ENCODE data around the gene SHKBP1. TPM values are rescaled to one million over a fixed set of nuclear protein-coding genes. Genes with fewer than 3 reads are reported as not detected.

The SHKBP1 gene
- total and polyA plus RNA-seq, 2 of the 13 experiments (the other 11 are each of a cell fraction or from before 2014, with no cell fraction given): 16.2 to 17.4 TPM

DNA sequence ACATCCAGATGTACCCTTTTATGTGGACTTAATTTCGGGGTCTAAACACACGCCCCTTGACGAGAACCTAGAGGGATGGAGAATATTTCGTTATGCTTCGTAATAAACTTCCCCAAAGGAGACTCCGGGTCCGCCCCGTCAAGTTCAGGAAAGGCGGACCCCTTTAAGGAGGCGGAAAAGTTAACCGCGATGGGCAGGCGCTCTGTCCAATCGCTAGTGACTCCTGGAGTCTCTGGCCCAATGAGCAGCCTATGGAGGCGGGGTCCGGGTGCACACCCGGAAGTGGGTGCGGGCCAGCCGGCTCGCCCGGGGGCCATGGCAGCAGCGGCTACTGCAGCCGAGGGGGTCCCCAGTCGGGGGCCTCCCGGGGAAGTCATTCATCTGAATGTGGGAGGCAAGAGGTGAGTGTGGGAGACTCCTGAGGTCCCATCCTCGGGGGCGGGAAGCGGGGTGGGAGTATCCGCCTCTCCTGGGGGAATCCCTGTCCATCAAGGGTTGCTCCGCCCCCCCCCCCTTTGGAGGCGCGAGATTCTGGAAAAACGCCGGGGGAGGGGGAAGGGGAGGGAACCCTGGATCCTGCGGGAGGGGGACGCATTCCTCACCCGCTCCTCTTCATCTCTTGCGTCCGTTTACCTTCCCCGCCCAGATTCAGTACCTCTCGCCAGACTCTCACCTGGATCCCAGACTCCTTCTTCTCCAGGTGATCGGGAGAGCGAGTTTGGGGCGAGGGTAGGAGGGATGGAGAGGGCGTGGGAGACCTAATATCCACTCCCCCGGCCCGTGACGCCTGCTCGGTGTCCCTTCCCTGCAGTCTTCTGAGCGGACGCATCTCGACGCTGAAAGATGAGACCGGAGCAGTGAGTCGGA lies at the start of gene SHKBP1 (continued):
- TF ChIP-seq FOSL1 (CRISPR knock-in tag; IDR thresholded peaks at IDR 0.05; ENCODE audit: borderline replicate concordance) (no peak), MAFG (CRISPR knock-in tag; IDR thresholded peaks at IDR 0.05) (no peak), HNRNPLL (IDR thresholded peaks at IDR 0.05; ENCODE audit: low read depth, low read length, poor library complexity, severe bottlenecking) (peak; percentile 46), SP2 (CRISPR knock-in tag; IDR thresholded peaks at IDR 0.05) (peak; percentile 98), THAP11 (CRISPR knock-in tag; IDR thresholded peaks at IDR 0.05) (peak; percentile 65), ZNF607 (CRISPR knock-in tag; IDR thresholded peaks at IDR 0.05; ENCODE audit: borderline replicate concordance) (peak; percentile 52; the same call in 1 of the 2 replicates), MYNN (CRISPR knock-in tag; IDR thresholded peaks at IDR 0.05; ENCODE audit: low read depth) (no peak), SMYD3 (CRISPR knock-in tag; IDR thresholded peaks at IDR 0.05) (0 out of 2 replicates have a peak, but pooled peaks have one; percentile 67), HNF4G (IDR thresholded peaks at IDR 0.05; ENCODE audit: borderline replicate concordance, low read depth, low read length) (no peak), HNF4G (CRISPR knock-in tag; IDR thresholded peaks at IDR 0.05; ENCODE audit: borderline replicate concordance, low read depth) (no peak), ZNF10 (CRISPR knock-in tag; IDR thresholded peaks at IDR 0.05; ENCODE audit: borderline replicate concordance, low read depth) (no peak), KDM5B (CRISPR knock-in tag; IDR thresholded peaks at IDR 0.05; ENCODE audit: borderline replicate concordance) (peak; percentile 68; the same call in 1 of the 2 replicates), HOXA3 (CRISPR knock-in tag; IDR thresholded peaks at IDR 0.05) (no peak), NFRKB (IDR thresholded peaks at IDR 0.05) (no peak), SP4 (CRISPR knock-in tag; IDR thresholded peaks at IDR 0.05) (peak; percentile 99), GRHL1 (CRISPR knock-in tag; conservative IDR thresholded peaks at IDR 0.05) (no peak), YEATS2 (CRISPR knock-in tag; IDR thresholded peaks at IDR 0.05; ENCODE audit: borderline replicate concordance) (peak; percentile 55; the same call in 1 of the 2 replicates), ZNF280B (CRISPR knock-in tag; IDR thresholded peaks at IDR 0.05; ENCODE audit: borderline replicate concordance) (peak; percentile 13; the same call in 1 of the 2 replicates), THAP7 (CRISPR knock-in tag; IDR thresholded peaks at IDR 0.05) (no peak), ARHGAP35 (CRISPR knock-in tag; IDR thresholded peaks at IDR 0.05; ENCODE audit: borderline replicate concordance) (no peak), ATAD3A (CRISPR knock-in tag; IDR thresholded peaks at IDR 0.05) (no peak), MIER3 (CRISPR knock-in tag; IDR thresholded peaks at IDR 0.05; ENCODE audit: borderline replicate concordance) (no peak)
- TF ChIP-seq, protein P1, sequence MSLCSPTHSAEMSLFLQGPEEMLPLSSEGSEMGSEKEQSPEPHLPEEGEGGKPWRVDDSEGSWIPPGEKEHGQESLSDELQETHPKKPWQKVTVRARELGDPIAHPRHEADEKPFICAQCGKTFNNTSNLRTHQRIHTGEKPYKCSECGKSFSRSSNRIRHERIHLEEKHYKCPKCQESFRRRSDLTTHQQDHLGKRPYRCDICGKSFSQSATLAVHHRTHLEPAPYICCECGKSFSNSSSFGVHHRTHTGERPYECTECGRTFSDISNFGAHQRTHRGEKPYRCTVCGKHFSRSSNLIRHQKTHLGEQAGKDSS (CRISPR knock-in tag; IDR thresholded peaks at IDR 0.05; ENCODE audit: borderline replicate concordance, low read depth): no peak
- TF ChIP-seq, protein P2, sequence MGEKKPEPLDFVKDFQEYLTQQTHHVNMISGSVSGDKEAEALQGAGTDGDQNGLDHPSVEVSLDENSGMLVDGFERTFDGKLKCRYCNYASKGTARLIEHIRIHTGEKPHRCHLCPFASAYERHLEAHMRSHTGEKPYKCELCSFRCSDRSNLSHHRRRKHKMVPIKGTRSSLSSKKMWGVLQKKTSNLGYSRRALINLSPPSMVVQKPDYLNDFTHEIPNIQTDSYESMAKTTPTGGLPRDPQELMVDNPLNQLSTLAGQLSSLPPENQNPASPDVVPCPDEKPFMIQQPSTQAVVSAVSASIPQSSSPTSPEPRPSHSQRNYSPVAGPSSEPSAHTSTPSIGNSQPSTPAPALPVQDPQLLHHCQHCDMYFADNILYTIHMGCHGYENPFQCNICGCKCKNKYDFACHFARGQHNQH (CRISPR knock-in tag; IDR thresholded peaks at IDR 0.05): no peak
